NCI-H2227 treated with DMSO at 0.1 percent for 48 hours (cell line): Measurements from ENCODE around the gene KRTAP12-2.
"Not testable (repeated sequence)": the region's sequence is repeated elsewhere in the genome, so short reads cannot be mapped to it uniquely, and the experiment has no call there.

Experiments
- DNase-seq: peaks from one replicate; lab custom pipeline; 2025; lab: John Stamatoyannopoulos, UW

KRTAP12-2 gene

GRCh38 chr21:44702111-44702972, 35.6 kb upstream of the KRTAP12-2 start:
- no peak for DNase-seq

GRCh38 chr21:44701541-44701940, 34.8 kb upstream of the KRTAP12-2 start:
- DNase-seq: no peak

- DNase-seq: no peak
These were observed 34.3 kb upstream of the KRTAP12-2 start for GRCh38 chr21:44701023-44701400.

GRCh38 chr21:44700101-44701022, 33.6 kb upstream of the KRTAP12-2 start:
- no peak for DNase-seq

GRCh38 chr21:44699502-44700001, 32.8 kb upstream of the KRTAP12-2 start:
- DNase-seq: no peak

GRCh38 chr21:44697811-44698734, 31.3 kb upstream of the KRTAP12-2 start:
- no peak for DNase-seq

GRCh38 chr21:44697172-44697810, 30.6 kb upstream of the KRTAP12-2 start, which contains the start of gene KRTAP10-12:
TSS of gene KRTAP10-12 (plus strand) at chr21:44697172. CDS start at chr21:44697202, 30 bp downstream.
- not testable (repeated sequence) for DNase-seq

GRCh38 chr21:44696572-44696971, 29.8 kb upstream of the KRTAP12-2 start:
- no peak for DNase-seq

GRCh38 chr21:44695641-44696040, 28.9 kb upstream of the KRTAP12-2 start:
- DNase-seq: no peak

- DNase-seq: no peak
These were observed 28.5 kb upstream of the KRTAP12-2 start for GRCh38 chr21:44695184-44695583.

GRCh38 chr21:44694776-44695175, 28.0 kb upstream of the KRTAP12-2 start:
- DNase-seq: no peak

GRCh38 chr21:44692798-44693512, 26.2 kb upstream of the KRTAP12-2 start:
- DNase-seq: no peak

- DNase-seq: no peak
These were observed 25.0 kb upstream of the KRTAP12-2 start for GRCh38 chr21:44691686-44692085.

GRCh38 chr21:44689740-44690139, 23.0 kb upstream of the KRTAP12-2 start:
- DNase-seq: not testable (repeated sequence)

GRCh38 chr21:44687671-44688070, 20.9 kb upstream of the KRTAP12-2 start:
- DNase-seq: no peak

GRCh38 chr21:44686843-44687561, 20.3 kb upstream of the KRTAP12-2 start:
- no peak for DNase-seq

GRCh38 chr21:44686000-44686781, 19.5 kb upstream of the KRTAP12-2 start:
- DNase-seq: no peak

- not testable (repeated sequence) for DNase-seq
These were observed 18.3 kb upstream of the KRTAP12-2 start for GRCh38 chr21:44685050-44685449.

- no peak for DNase-seq
These were observed 17.8 kb upstream of the KRTAP12-2 start for GRCh38 chr21:44684483-44684882.
